Hematopoietic multipotent progenitor cell (in vitro differentiated cells): ENCODE measurements around the gene NME3. TPM values are rescaled to one million over a fixed set of nuclear protein-coding genes. Genes with fewer than 3 reads are reported as not detected.
A peak's percentile ranks its signal among the peaks of the same experiment; 100 is the strongest.

Experiments
- DNase-seq, 3 donors: peaks; one replicate each; pipeline ENCODE4 v3.0.0-alpha.2; 2011 to 2015; ENCODE audit warnings: low read depth in 2 of 3, low spot score in 2 of 3
- total RNA-seq: library from RNA; depleted of rRNA; stranded (reverse); fragments of >200 nt; gene quantifications from one replicate; pipeline ENCODE4 v1.2.3, GENCODE V29; 2012

Gene NME3
- total RNA-seq, 1 donor = 46.3 TPM

- DNase-seq = peak; percentile 16 to 35 (median 24)
Observed at GRCh38 chr16:1770328-1771187, 785 bp downstream of the NME3 start.

- no peak for DNase-seq
Observed at GRCh38 chr16:1769402-1770300, 1.7 kb downstream of the NME3 start.

GRCh38 chr16:1768767-1769401, 2.5 kb downstream of the NME3 start:
- DNase-seq = no peak

GRCh38 chr16:1768061-1768766, 3.1 kb downstream of the NME3 start:
- no peak for DNase-seq

- DNase-seq = no peak
Observed at GRCh38 chr16:1767116-1767994, 4.0 kb downstream of the NME3 start.

GRCh38 chr16:1766701-1767100, 4.6 kb downstream of the NME3 start:
- DNase-seq = no peak

GRCh38 chr16:1766231-1766630, 5.1 kb downstream of the NME3 start:
- no peak for DNase-seq

GRCh38 chr16:1765826-1766225, 5.5 kb downstream of the NME3 start:
- DNase-seq = no peak

- DNase-seq = no peak
Observed at GRCh38 chr16:1764971-1765370, 6.4 kb downstream of the NME3 start.

GRCh38 chr16:1763521-1764511, 7.5 kb downstream of the NME3 start:
- DNase-seq = peak in 1 of 3 donors; percentile 12

- no peak for DNase-seq
Observed at GRCh38 chr16:1762879-1763520, 8.3 kb downstream of the NME3 start.

GRCh38 chr16:1762196-1762878, 9.0 kb downstream of the NME3 start:
- DNase-seq = no peak

GRCh38 chr16:1761751-1762150, 9.6 kb downstream of the NME3 start:
- no peak for DNase-seq

- no peak for DNase-seq
Observed at GRCh38 chr16:1760911-1761310, 10.4 kb downstream of the NME3 start.

GRCh38 chr16:1759511-1759910, 11.8 kb downstream of the NME3 start:
- no peak for DNase-seq

GRCh38 chr16:1758923-1759322, 12.4 kb downstream of the NME3 start:
- no peak for DNase-seq

- no peak for DNase-seq
Observed at GRCh38 chr16:1757714-1758461, 13.5 kb downstream of the NME3 start.
